C4-2B (cell line): Measurements from ENCODE around the gene KCNIP1.

Experiments
- H3K27ac ChIP-seq: fragments of 450-650 bp; 2 replicates; pipeline ENCODE4 v1.5.1; 2017
- CTCF ChIP-seq: fragments of 450-650 bp; conservative IDR thresholded peaks from 2 replicates; pipeline ENCODE4 v1.5.1; 2017; ENCODE audit warnings: mild to moderate bottlenecking
- ZFX ChIP-seq: fragments of 450-650 bp; IDR thresholded peaks from 2 replicates; pipeline ENCODE4 v1.6.1; 2017

The KCNIP1 gene

DNA sequence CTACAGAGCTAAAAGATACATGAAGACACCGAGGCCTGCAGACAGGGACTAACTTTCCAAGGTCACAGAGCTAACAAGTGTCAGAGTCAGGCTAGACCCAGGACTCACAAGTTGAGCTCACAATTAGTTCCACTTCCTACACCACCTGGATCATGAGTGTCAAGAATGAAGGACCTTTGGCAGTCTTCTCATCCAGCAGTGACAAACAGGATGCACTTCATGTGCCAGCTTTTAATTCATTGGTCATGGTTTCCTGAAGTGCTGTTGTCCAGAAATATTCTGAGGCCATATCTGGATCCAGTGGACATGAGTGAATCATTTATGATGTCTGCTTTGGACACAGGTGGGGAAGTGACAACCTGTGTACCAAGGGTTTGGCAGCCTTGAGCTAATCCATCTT is 77.4 kb downstream of the KCNIP1 start:
- H3K27ac ChIP-seq = no peak overlapping the region
- TF ChIP-seq ZFX (no peak), CTCF (no peak)

- TF ChIP-seq CTCF = no peak
- no peak for TF ChIP-seq ZFX
- H3K27ac ChIP-seq = no peak overlapping the region
Observed at GRCh38 chr5:170582644-170583330, 79.0 kb downstream of the KCNIP1 start.

GRCh38 chr5:170584003-170584402 is 80.2 kb downstream of the KCNIP1 start:
- no peak overlapping the region for H3K27ac ChIP-seq
- TF ChIP-seq ZFX = no peak
- TF ChIP-seq CTCF = no peak

GRCh38 chr5:170584450-170585058 is 80.7 kb downstream of the KCNIP1 start:
- no peak overlapping the region for H3K27ac ChIP-seq
- TF ChIP-seq CTCF (no peak), ZFX (no peak)

DNA sequence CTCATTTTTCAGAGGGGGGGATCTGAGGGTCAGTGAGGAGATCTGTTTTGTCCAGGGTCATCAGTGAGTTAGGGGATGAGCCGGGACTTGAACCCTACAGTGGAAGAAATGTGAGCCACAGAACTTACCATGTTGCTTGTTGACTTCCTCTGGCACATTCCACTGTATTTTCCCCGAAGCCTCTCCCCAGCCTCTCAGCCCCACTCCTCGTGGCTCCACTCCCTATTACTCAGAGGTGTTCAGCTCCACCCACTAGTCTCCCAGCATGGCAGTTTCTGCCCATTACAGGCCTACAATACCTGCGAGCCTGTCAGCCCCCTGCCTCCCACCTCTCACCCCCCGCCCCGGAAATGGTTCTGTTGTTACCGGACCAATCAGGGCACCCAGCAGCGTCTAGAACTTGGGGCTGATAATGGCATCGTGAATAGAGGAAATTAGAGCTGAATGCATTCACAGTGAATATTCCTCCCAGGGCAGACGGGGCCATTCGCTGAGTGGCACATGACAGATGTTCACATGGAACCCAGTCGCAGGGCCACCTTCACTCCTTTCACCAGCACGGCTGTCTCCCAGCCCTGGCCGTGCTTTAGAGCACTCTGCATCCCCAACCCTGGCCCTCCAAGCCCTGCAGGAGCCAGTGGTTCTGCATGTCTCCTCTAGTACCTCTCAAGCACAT is 81.6 kb downstream of the KCNIP1 start:
- no peak overlapping the region for H3K27ac ChIP-seq
- TF ChIP-seq CTCF (no peak), ZFX (no peak)

DNA sequence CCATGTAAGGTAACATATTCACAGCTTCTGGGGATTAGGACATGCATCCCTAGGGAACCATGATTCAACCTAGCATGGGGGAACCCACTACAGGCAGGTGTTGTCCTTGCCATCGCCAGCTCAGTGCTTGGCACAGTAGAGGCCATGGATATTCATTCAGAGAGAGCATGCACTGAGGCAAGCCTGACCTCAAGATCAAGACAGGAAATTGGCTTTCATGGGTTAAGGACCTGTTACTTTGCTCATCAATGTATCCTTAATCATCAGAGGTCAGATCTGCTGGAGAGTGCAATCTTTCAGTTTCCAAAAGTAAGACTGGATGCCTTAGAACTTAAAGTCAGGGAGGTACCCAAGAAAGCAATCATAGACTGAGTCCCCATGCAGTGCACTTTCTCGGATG is 84.0 kb downstream of the KCNIP1 start:
- TF ChIP-seq ZFX (no peak), CTCF (no peak)

DNA sequence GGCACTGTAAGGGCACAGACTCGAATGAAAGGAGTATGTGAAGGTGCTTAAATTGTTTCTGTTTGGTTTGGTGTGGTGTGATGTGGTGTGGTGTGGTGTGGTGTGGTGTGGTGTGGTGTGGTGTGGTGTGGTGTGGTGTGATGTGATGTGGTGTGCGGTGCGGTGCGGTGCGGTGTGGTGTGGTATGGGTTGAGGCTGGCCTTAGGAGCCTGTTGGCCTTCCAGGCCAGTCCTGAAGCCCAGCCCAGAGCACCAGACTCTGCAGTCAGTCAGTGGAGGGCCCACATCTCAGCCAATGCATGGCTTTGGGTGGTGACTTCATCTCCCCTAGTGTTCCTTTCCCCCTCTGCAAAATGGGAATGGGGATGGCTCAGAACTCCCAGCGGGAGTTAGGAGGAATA is 85.8 kb downstream of the KCNIP1 start:
- H3K27ac ChIP-seq = no peak overlapping the region
- no peak for TF ChIP-seq CTCF
- no peak for TF ChIP-seq ZFX

More for the DNA sequence above, 84.0 kb downstream of the KCNIP1 start:
- H3K27ac ChIP-seq = no peak overlapping the region
